GM21717 (cell line): ENCODE measurements around the gene EML1.

Experiments used
- ATAC-seq: cut with Tn5 transposase; IDR thresholded peaks from one replicate; pipeline ENCODE4 v1.9.1; 2021; ENCODE audit warnings: mild to moderate bottlenecking, moderate library complexity; ENCODE audit not compliant: unreplicated experiment

EML1 gene

GRCh38 chr14:99775351-99775750 lies 17.9 kb upstream of the EML1 start:
- ATAC-seq = no peak

GRCh38 chr14:99777951-99778350 lies 15.3 kb upstream of the EML1 start:
- ATAC-seq = no peak

- no peak for ATAC-seq
These were observed 13.5 kb upstream of the EML1 start for GRCh38 chr14:99779751-99780150.

- no peak for ATAC-seq
These were observed 12.5 kb upstream of the EML1 start for GRCh38 chr14:99780690-99781089.

GRCh38 chr14:99781091-99781490 lies 12.1 kb upstream of the EML1 start:
- no peak for ATAC-seq

GRCh38 chr14:99781853-99782610 lies 11.2 kb upstream of the EML1 start:
- ATAC-seq = no peak

GRCh38 chr14:99784508-99784907 lies 8.7 kb upstream of the EML1 start:
- no peak for ATAC-seq

- no peak for ATAC-seq
These were observed 7.8 kb upstream of the EML1 start for GRCh38 chr14:99785426-99785825.

GRCh38 chr14:99786511-99786989 lies 6.7 kb upstream of the EML1 start:
- ATAC-seq = no peak

- ATAC-seq = no peak
These were observed 4.5 kb upstream of the EML1 start for GRCh38 chr14:99788713-99789112.

- ATAC-seq = no peak
These were observed 3.6 kb upstream of the EML1 start for GRCh38 chr14:99789581-99789980.

GRCh38 chr14:99790201-99790977 lies 2.8 kb upstream of the EML1 start:
- ATAC-seq = no peak

- no peak for ATAC-seq
These were observed 2.2 kb upstream of the EML1 start for GRCh38 chr14:99790978-99791376.

- no peak for ATAC-seq
These were observed 1.6 kb upstream of the EML1 start for GRCh38 chr14:99791476-99792209.

- ATAC-seq = no peak
These were observed 1.0 kb upstream of the EML1 start for GRCh38 chr14:99792210-99792535.

GRCh38 chr14:99792551-99793212 lies 531 bp upstream of the EML1 start:
- ATAC-seq = peak; percentile 11

- no peak for ATAC-seq
These were observed 1.1 kb downstream of the EML1 start for GRCh38 chr14:99794151-99794780.

GRCh38 chr14:99795046-99795445 lies 1.8 kb downstream of the EML1 start:
- no peak for ATAC-seq

- ATAC-seq = no peak
These were observed 4.0 kb downstream of the EML1 start for GRCh38 chr14:99797231-99797630.

GRCh38 chr14:99800781-99801180 lies 7.6 kb downstream of the EML1 start:
- no peak for ATAC-seq
